HK-2 (cell line): Measurements from ENCODE around the gene RALGAPA1.
"Not testable (repeated sequence)": the region's sequence is repeated elsewhere in the genome, so short reads cannot be mapped to it uniquely, and the experiment has no call there.

Experiments used
- DNase-seq: peaks from one replicate; pipeline ENCODE4 v3.0.0-alpha.2; 2018; ENCODE audit not compliant: unreplicated experiment

The RALGAPA1 gene

GRCh38 chr14:35761922-35762321 lies 47.2 kb downstream of the RALGAPA1 start:
- DNase-seq, result no peak

- no peak for DNase-seq
These were observed 49.0 kb downstream of the RALGAPA1 start for GRCh38 chr14:35760143-35760542.

DNA sequence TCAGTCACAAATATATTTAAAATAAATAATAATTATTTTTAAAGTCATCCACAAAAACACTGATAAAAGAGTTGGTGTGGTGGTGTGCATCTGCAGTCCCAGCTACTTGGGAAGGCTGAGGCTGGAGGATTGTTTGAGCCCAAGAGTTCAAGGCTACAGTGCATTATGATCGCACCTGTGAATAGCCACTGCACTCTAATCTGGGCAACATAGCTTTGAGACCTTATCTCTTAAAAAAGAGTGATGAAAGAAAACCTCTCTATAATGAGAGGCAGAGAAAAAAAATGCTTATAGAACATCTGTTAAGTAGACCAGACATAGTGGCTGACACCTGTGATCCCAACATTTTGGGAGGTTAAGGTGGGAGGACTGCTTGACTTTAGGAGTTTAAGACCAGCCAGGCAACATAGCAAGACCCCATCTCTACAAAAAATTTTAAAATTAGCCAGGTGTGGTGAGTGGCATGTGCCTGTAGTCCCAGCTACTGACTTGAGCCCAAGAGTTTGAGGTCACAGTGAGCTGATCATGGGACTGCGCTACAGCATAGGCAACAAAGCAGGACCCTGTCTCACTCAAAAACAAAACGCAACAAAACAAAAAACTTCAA lies 50.5 kb downstream of the RALGAPA1 start:
- no peak for DNase-seq

DNA sequence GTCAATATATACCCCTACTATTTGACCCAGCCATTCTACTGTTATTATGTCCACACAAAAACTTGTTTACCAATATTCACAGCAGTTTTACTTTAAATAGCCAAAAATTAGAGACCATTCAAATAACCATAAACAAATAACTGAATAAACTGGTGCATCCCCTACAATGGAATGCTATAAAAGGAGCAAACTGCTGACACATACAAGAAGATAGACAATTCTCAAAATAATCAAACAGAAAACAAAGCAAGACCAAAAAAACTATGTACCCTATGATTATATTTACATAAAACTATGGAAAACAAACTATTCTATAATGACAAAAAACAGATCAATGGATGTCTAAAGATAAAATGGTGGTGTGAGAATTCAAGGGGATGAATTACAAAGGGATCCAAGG lies 54.4 kb downstream of the RALGAPA1 start:
- DNase-seq, result no peak

DNA sequence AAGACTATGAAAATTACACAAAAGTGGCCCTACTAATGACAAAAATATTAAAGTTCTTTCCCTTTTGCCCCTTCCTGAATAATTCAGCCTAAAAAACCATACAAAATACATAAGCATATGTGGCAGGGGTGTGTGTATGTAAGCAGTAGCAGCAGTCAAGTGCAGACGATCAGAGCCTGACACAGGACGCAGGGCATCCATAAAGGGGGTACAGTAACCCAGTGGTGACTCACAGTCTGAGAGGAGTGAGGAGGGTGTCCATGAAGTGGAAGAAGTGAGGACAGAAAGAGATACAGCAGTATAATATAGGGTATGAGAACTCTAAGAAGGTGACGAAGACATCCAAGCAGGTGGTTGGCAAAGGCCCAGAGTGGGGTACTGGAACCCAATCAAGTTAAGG lies 56.7 kb downstream of the RALGAPA1 start:
- no peak for DNase-seq

DNA sequence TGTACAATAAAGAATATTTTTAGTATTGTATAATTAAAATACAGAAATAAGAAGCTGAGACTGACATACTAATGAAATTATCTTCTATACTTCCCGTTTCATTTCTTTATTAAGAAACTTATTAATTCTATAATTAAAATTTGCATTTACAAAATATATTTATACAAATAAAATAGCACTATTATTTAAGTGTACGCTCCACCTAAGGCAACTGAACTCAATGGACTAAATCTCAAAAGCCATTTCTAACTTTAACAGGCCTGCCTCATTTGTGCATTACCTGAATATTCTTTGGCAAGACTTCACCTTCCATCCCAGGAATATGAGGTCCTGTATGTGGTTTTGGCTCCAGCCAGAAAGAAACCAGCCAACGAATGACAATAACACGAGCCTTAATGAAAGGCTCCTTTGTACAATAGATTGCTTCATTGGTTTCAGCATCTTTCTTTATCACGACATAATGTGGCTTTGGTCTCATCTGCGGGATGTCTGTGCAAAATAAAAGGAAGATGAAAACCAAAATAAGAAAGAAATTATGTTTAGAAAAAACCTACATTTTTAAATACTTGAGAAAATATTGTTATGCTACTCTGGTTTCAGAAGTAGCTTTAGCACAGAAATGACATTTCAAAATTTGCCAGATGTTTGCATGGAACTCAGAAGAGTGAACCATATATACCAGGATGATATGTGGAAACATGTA lies 58.7 kb downstream of the RALGAPA1 start:
- DNase-seq, result no peak

GRCh38 chr14:35747379-35747778 lies 61.7 kb downstream of the RALGAPA1 start:
- no peak for DNase-seq

DNA sequence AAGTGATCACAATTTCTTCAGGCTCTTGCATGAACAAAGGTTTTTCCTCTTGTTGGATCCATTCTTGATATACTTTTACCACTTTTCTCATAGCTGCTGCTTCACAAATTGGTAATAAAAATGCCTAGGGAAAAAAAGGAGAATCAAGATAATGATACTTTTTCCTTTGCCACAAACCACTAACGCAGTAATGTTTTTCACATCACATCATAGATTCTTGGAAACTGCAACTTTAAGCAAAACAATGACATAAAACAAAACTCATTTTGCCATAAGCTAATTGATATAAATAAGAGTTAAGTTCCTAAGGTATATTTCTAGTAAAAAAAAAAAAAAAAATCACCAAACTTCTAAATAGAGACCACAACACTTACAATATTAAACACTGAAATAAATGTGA lies 66.7 kb downstream of the RALGAPA1 start:
- no peak for DNase-seq

DNA sequence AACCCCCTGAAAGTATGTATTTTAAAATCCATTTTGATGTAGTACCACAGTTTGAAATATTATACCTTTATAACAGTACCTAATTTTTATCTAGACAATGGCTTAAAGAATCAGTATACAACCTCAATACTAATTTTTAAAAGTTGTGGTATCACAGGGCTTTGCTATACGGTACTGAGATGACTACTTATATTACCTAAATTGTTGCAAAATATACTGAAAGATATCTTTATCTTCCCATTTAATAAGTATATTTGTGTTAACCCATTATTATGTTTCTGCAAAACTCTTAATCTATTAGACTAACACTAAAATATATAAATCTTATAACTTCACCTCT lies 67.1 kb downstream of the RALGAPA1 start:
- no peak for DNase-seq

DNA sequence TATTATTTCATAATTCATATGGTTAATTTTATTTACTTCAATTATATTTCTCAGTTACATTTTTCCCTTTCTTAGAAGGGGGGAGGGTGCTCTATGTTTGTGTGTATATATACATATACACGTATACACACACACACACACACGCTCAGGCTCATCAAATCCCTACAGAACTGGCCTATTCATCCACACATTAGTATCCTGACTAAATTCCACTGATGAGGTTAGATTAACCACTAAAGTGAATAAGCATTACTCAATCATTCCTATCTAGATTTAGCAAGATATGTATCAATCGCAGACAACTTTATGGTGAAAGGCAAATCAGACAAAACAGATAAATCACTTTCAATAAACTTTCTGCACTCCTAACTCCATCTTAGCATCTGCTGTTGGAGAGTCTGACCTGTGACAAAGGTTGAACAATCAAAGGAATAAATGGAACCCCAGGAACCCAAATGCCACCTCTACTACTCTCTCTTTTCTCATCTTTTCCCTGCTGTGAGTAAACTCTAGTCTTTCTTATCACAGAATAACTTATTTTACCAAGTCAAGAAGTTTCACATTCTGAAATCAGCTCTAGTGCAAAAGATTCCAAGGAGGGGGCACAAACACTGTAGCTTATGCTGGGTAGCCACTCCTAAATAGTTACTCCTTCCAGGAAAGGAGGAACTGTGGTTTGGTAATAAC lies 67.6 kb downstream of the RALGAPA1 start:
- no peak for DNase-seq

- no peak for DNase-seq
These were observed 68.9 kb downstream of the RALGAPA1 start for GRCh38 chr14:35740215-35740614.

- DNase-seq, result not testable (repeated sequence)
These were observed 73.9 kb downstream of the RALGAPA1 start for GRCh38 chr14:35735163-35735562.

DNA sequence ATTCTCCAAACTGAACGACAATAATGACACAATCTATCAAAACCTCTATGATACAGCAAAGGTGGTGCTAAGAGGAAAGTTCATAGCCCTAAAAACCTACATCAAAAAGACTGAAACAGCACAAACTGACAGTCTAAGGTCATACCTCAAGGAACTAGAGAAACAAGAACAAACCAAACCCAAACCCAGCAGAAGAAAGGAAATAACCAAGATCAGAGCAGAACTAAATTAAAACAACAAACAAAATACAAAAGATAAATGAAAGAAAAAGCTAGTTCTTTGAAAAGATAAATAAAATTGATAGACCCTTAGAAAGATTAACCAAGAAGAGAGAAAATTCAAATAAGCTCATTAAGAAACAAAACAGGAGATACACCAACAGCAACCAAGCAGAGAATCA lies 75.6 kb downstream of the RALGAPA1 start:
- not testable (repeated sequence) for DNase-seq

- DNase-seq, result no peak
These were observed 78.2 kb downstream of the RALGAPA1 start for GRCh38 chr14:35730871-35731270.

DNA sequence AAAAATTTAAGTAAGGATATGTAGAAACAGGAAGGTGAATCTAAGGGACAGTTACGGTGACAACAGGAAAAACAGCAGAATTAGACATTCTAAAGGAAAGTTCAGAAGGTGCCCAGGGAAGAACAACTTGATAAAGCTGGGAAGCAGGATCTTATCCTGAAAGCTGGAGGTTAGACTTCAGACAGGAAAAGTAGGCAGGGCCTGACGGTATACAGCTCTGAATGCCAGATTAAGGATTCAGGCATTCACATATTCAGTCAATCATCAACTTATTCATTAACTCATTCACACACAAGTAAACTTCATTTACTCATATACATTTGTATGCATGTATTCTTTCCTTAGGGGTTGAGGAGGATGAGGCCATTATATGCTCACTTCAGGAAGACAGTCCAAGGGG lies 81.3 kb downstream of the RALGAPA1 start:
- DNase-seq, result no peak

DNA sequence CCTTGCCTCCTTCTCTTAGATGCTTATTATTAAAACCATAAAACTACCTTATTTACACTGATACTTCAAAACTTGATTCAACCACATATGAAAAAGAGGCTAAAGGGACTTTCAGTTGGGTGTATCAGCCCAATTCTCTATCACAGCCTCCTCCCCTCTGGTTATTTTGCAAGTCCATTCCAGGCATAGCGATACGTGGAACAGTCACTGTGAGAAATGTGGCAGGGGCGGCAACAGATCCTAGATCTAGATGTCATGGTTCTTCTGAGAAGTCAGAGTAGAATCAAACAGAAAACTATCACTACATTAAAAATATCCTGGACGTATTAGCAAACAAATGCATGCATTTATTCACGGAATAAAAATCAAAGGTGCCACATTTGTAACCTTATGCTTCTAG lies 83.2 kb downstream of the RALGAPA1 start:
- no peak for DNase-seq

DNA sequence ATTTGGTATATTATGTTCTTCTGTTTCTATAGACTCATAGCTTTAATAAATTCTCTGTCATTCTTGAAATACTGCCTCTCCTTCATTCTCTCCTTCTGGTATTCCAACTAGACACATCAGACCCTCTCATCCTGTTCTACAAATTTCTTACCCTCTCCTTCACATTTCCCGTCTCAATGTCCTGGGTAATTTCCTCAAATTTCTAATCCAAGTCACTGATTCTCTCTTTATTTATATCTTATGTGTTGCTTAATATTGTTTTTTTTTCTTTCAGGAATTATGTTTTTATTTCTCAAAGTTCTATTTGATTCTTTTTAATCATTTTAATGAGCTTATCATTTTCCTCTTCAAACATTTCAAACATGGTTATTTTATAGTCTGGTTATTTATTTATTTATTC lies 94.0 kb downstream of the RALGAPA1 start:
- no peak for DNase-seq

- DNase-seq, result no peak
These were observed 96.6 kb downstream of the RALGAPA1 start for GRCh38 chr14:35712466-35712865.

- DNase-seq, result no peak
These were observed 101.0 kb downstream of the RALGAPA1 start for GRCh38 chr14:35708062-35708461.

DNA sequence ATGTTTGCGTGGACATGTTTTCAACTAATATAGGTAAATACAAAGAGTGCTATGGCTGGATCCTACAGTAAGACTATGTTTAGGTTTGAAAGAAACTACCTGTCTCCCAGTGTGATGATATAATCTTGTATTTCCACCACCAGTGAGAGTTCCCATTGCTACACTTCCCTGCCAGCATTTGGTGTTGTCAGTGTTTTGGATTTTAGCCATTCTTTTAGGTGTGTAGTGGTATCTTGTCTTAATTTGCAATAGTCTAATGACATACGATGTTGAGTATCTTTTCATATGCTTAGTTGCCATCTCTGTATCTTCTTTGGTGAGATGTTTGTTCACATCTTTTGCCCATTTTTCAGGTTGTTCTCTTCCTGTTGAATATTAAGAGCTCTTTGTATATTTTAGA lies 103.5 kb downstream of the RALGAPA1 start:
- no peak for DNase-seq

DNA sequence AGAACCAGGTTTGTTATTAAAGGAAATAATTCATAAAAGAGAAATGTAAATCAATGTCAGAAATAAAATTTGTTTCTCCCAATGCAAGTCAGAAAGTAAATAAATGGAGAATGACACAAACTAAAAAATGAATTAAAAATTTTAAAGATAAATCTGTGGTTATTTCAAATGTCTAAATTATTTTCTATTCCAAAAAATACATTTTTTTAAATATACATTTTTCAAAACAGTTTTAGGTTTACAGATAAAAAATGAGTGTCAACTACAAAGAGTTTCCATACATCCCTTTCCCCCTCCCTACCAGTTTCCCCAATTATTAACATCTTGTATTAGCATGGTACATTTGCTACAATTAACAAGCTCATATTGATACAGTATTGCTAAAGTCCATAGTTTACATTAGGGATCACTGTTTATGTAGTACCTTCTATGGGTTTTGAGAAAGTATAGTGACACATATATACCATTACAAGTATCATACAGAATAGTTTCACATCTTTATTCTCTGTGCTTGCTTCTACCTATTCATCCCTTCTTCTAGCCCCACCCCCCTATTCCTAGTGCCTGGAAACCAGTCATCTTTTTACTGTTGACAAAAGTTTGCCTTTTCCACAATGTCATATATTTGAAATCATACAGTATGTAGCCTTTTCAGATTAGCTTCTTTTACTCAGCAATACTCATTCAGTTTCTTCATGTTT lies 104.2 kb downstream of the RALGAPA1 start:
- no peak for DNase-seq

DNA sequence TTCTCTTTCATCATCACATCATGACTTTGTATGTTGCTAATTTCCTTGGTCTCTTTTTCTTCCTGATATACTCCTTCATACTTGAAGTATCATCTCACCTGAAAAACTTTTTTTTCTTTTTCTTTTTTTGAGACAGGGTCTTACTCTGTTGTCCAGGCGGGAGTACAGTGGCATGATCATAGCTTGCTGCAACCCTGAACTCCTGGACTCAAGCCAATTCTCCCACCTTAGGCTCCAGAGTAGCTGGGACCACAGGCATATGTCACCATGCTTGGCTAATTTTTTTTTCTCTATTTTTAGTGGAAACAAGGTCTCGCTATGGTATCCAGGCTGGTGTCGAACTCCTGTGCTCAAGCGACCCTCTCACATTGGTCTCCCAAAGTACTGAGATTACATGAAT lies 107.6 kb downstream of the RALGAPA1 start:
- no peak for DNase-seq
